ENCODE measurements around the gene EML1.

GRCh38 chr14:99805757-99806439, 12.7 kb downstream of the EML1 start:
- TF ChIP-seq FOXA1 (IDR thresholded peaks at IDR 0.05) (no peak), ELF4 (IDR thresholded peaks at IDR 0.05) (no peak), L3MBTL2 (conservative IDR thresholded peaks at IDR 0.05) (no peak), PKNOX1 (IDR thresholded peaks at IDR 0.05) (no peak), SUZ12 (IDR thresholded peaks at IDR 0.05) (no peak), NFRKB (IDR thresholded peaks at IDR 0.05) (no peak)

Measured in HEK293T (cell line).